ENCODE measurements around the gene SETDB2. TPM values are rescaled to one million over a fixed set of nuclear protein-coding genes. Genes with fewer than 3 reads are reported as not detected.

Gene SETDB2
- total and polyA plus RNA-seq, 2 of the 13 experiments (the other 11 are each of a cell fraction or from before 2014, with no cell fraction given), result 8.1 to 8.7 TPM

- TF ChIP-seq ZNF44 (CRISPR knock-in tag; IDR thresholded peaks at IDR 0.05) (no peak), MIER2 (CRISPR knock-in tag; IDR thresholded peaks at IDR 0.05) (no peak), THRA (CRISPR knock-in tag; IDR thresholded peaks at IDR 0.05; ENCODE audit: borderline replicate concordance) (0 out of 2 replicates have a peak, but pooled peaks have one; percentile 26), FIP1L1 (IDR thresholded peaks at IDR 0.05; ENCODE audit: borderline replicate concordance, insufficient read depth, low read depth, low read length) (no peak), ZNF552 (CRISPR knock-in tag; IDR thresholded peaks at IDR 0.05; ENCODE audit: borderline replicate concordance) (no peak), TCF12 (IDR thresholded peaks at IDR 0.05) (no peak), TCF12 (CRISPR knock-in tag; IDR thresholded peaks at IDR 0.05) (peak; percentile 23; the same call in 1 of the 2 replicates), CREB3 (CRISPR knock-in tag; IDR thresholded peaks at IDR 0.05) (no peak), SP140L (CRISPR knock-in tag; IDR thresholded peaks at IDR 0.05; ENCODE audit: borderline replicate concordance) (no peak), FOXP1 (IDR thresholded peaks at IDR 0.05) (no peak), FOXP1 (CRISPR knock-in tag; IDR thresholded peaks at IDR 0.05) (no peak), KLF6 (CRISPR knock-in tag; IDR thresholded peaks at IDR 0.05) (no peak), POLR2A (IDR thresholded peaks at IDR 0.05; ENCODE audit: insufficient read depth in 1 of 2, low read depth in 2 of 2, low read length in 2 of 2) (peak; percentile 7 to 68; a peak in 3 of 4 replicates), ZNF772 (CRISPR knock-in tag; IDR thresholded peaks at IDR 0.05) (peak; percentile 47; the same call in 1 of the 2 replicates), ZNF224 (CRISPR knock-in tag; IDR thresholded peaks at IDR 0.05) (no peak), ZNF18 (CRISPR knock-in tag; IDR thresholded peaks at IDR 0.05; ENCODE audit: insufficient replicate concordance) (no peak), ZBTB14 (CRISPR knock-in tag; IDR thresholded peaks at IDR 0.05) (no peak), ZBTB49 (CRISPR knock-in tag; IDR thresholded peaks at IDR 0.05; ENCODE audit: borderline replicate concordance) (no peak), MYNN (CRISPR knock-in tag; IDR thresholded peaks at IDR 0.05; ENCODE audit: low read depth) (no peak), KDM3A (CRISPR knock-in tag; IDR thresholded peaks at IDR 0.05; ENCODE audit: low read depth) (no peak), NR2F1 (CRISPR knock-in tag; IDR thresholded peaks at IDR 0.05) (no peak)
These were observed 52.0 kb downstream of the SETDB2 start, which contains the start of gene PHF11 (continued) for GRCh38 chr13:49495783-49496762.
